ENCODE data around the gene BCAP31. TPM values are rescaled to one million over a fixed set of nuclear protein-coding genes. Genes with fewer than 3 reads are reported as not detected.
"Not testable (repeated sequence)": the region's sequence is repeated elsewhere in the genome, so short reads cannot be mapped to it uniquely, and the experiment has no call there.

The BCAP31 gene
- total and polyA plus RNA-seq, 4 donors: 101 to 130 (median 123) TPM

- no peak for ATAC-seq (ENCODE audit: low FRiP score)
- H3K27ac ChIP-seq (ENCODE audit: low read depth in 1 of 2, low read length in 2 of 2): no peak overlapping the region
- intact Hi-C loops (cut with DNase I): no loop called here
Observed at GRCh38 chrX:153731845-153732215, 7.6 kb upstream of the BCAP31 start.

DNA sequence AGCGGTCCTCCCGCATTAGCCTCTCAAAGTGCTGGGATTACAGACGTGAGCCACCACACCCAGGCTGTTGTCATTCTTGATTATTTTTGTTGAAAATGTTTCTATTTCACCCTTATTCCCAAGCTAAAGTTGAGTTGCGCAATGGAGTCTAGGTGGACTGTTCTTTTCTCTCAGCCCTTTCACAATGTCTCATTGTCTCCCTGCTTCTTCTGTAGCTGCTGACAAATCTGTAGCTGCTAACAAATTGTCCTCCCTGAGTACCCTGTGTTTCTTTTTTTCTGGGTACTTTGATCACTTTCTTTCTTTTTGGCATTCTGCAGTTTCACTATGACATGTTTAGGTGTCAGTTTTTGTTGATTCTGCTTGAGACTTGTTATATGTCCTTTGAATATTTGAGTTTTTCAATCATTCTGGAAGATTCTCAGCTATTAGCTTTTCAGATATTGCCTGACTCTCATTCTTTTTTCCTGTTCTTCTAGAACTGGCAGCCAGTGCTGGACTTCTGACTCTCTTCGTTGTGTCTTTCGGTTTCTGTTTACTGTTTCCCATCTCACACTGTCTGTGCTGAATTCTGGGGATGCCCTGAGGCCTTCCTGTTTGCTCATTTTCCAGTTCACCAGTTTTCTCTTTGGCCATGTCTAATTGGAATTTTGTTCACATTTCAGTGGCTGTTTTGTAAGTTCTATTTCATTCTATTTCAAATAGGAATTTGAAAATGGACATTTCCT is 7.1 kb upstream of the BCAP31 start:
- H3K4me1 ChIP-seq (ENCODE audit: control insufficient read depth in 1 of 2, insufficient read depth in 2 of 2, low read length in 2 of 2): no peaks in the 10 kb centered on the region
- H3K9me3 ChIP-seq (ENCODE audit: control insufficient read depth, low read length): no peaks in the 10 kb centered on the region
- intact Hi-C loops (cut with DNase I): no loop called here
- no peaks in the 10 kb centered on the region for H3K27me3 ChIP-seq (ENCODE audit: control insufficient read depth in 1 of 2, insufficient read depth in 2 of 2, low read length in 1 of 2)
- ATAC-seq (ENCODE audit: low FRiP score): no peak
- peak in 1 of 2 donors; percentile 22 for DNase-seq
- H3K36me3 ChIP-seq (ENCODE audit: control insufficient read depth in 1 of 2, insufficient read depth in 2 of 2, low read length in 1 of 2): no peaks in the 10 kb centered on the region
- 91% methylated on average over 6 of the region's 6 CpGs for WGBS, 2 donors
- H3K4me3 ChIP-seq (ENCODE audit: low read length in 2 of 2): no peak overlapping the region
- no peak overlapping the region for H3K27ac ChIP-seq (ENCODE audit: low read depth in 1 of 2, low read length in 2 of 2)

More at GRCh38 chrX:153731845-153732215, 7.6 kb upstream of the BCAP31 start:
- DNase-seq: no peak
- 97 to 98% methylated on average over 3 of the region's 3 CpGs for WGBS, 2 donors
- no peak overlapping the region for H3K4me3 ChIP-seq (ENCODE audit: low read length in 2 of 2)
- H3K36me3 ChIP-seq (ENCODE audit: control insufficient read depth in 1 of 2, insufficient read depth in 2 of 2, low read length in 1 of 2): no peaks in the 10 kb centered on the region
- H3K4me1 ChIP-seq (ENCODE audit: control insufficient read depth in 1 of 2, insufficient read depth in 2 of 2, low read length in 2 of 2): no peaks in the 10 kb centered on the region
- H3K27me3 ChIP-seq (ENCODE audit: control insufficient read depth in 1 of 2, insufficient read depth in 2 of 2, low read length in 1 of 2): no peaks in the 10 kb centered on the region
- no peaks in the 10 kb centered on the region for H3K9me3 ChIP-seq (ENCODE audit: control insufficient read depth, low read length)

DNA sequence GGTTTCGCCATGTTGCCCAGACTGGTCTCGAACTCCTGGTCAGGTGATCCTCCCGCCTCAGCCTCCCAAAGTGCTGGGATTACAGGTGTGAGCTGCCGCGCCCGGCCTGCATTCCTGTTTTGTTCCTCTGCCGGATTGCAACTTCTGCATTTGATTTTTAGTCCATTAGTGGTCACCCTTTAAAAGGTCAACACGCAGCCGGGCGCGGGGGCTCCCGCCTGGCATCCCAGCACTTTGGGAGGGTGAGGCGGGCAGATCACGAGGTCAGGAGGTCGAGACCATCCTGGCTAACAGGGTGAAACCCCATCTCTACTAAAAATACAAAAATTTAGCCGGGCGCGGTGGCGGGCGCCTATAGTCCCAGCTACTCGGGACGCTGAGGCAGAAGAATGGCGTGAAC is 5.9 kb upstream of the BCAP31 start:
- ATAC-seq (ENCODE audit: low FRiP score); H3K27ac ChIP-seq (ENCODE audit: low read depth in 1 of 2, low read length in 2 of 2); H3K27me3 ChIP-seq (ENCODE audit: control insufficient read depth in 1 of 2, insufficient read depth in 2 of 2, low read length in 1 of 2); H3K4me1 ChIP-seq (ENCODE audit: control insufficient read depth in 1 of 2, insufficient read depth in 2 of 2, low read length in 2 of 2); H3K36me3 ChIP-seq (ENCODE audit: control insufficient read depth in 1 of 2, insufficient read depth in 2 of 2, low read length in 1 of 2); intact Hi-C loops (cut with DNase I); H3K4me3 ChIP-seq (ENCODE audit: low read length in 2 of 2); H3K9me3 ChIP-seq (ENCODE audit: control insufficient read depth, low read length): not testable (repeated sequence)
- peak in 1 of 2 donors; percentile 54 for DNase-seq
- 93 to 96% methylated on average over 23 of the region's 23 CpGs for WGBS, 2 donors

DNA sequence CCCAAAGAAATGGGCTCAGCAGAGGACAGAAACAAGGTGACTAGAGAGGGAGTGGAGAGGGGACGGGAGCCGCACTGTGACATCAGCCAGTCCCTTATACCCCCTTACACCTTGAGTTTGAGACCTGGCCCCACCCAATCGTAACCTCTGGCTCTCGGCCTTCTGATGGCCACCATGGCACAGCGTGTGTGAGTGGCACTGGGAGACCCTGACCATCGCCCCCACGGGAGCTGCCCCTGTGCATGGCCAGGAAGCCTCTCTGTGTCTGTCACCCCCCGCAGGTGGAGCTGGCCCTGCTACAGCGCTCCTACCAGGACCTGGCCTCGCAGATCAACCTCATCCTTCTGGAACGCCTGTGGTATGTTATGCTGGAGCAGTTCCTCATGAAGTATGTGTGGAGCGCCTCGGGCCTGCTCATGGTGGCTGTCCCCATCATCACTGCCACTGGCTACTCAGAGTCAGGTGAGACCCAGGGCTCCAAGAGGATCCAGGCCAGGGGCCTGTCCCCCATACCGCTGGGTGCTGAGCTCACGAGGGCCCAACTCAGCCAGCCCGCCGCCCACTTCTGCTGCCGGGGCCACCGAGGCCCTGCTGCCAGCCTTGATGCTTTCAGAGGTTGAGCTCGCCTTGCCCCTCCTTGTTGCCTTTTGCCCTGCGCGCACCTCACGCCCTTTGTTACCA is 4.9 kb upstream of the BCAP31 start:
- H3K27ac ChIP-seq (ENCODE audit: low read depth in 1 of 2, low read length in 2 of 2): no peak overlapping the region
- peak in 1 of 2 donors; percentile 68 for DNase-seq
- no peaks in the 10 kb centered on the region for H3K9me3 ChIP-seq (ENCODE audit: control insufficient read depth, low read length)
- no peaks in the 10 kb centered on the region for H3K36me3 ChIP-seq (ENCODE audit: control insufficient read depth in 1 of 2, insufficient read depth in 2 of 2, low read length in 1 of 2)
- no peaks in the 10 kb centered on the region for H3K4me1 ChIP-seq (ENCODE audit: control insufficient read depth in 1 of 2, insufficient read depth in 2 of 2, low read length in 2 of 2)
- intact Hi-C loops (cut with DNase I): no loop called here
- H3K27me3 ChIP-seq (ENCODE audit: control insufficient read depth in 1 of 2, insufficient read depth in 2 of 2, low read length in 1 of 2): no peaks in the 10 kb centered on the region
- no peak for ATAC-seq (ENCODE audit: low FRiP score)
- no peak overlapping the region for H3K4me3 ChIP-seq (ENCODE audit: low read length in 2 of 2)
- WGBS, 2 donors: 87 to 96% methylated on average over 20 to 23 of the region's 23 CpGs

DNA sequence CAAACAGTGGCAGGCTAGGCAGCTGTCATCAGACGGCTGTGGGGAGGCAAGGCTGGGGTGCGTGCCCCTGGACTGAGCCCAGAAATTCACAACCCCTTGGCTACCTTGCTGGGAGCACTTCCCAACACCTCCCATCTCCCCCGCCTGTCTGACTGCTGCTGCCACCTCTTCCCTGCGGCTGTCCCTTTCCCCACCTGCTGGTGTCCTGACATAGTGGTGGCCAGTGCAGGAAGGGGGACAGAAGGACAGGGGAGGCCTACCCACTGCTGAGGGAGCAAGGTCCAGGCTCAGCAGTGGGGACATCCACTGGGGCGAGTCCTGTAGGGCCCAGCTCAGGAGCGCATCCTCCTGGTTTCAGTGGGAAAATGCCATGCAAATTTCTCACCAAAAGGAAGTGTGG is 3.9 kb upstream of the BCAP31 start:
- DNase-seq: no peak
- ATAC-seq (ENCODE audit: low FRiP score): no peak
- Histone ChIP-seq H3K27me3 (ENCODE audit: control insufficient read depth in 1 of 2, insufficient read depth in 2 of 2, low read length in 1 of 2) (no peaks in the 10 kb centered on the region), H3K27ac (ENCODE audit: low read depth in 1 of 2, low read length in 2 of 2) (no peak overlapping the region), H3K4me1 (ENCODE audit: control insufficient read depth in 1 of 2, insufficient read depth in 2 of 2, low read length in 2 of 2) (no peaks in the 10 kb centered on the region), H3K4me3 (ENCODE audit: low read length in 2 of 2) (no peak overlapping the region), H3K36me3 (ENCODE audit: control insufficient read depth in 1 of 2, insufficient read depth in 2 of 2, low read length in 1 of 2) (no peaks in the 10 kb centered on the region), H3K9me3 (ENCODE audit: control insufficient read depth, low read length) (no peaks in the 10 kb centered on the region)
- 73 to 87% methylated on average over 6 of the region's 6 CpGs for WGBS, 2 donors
- intact Hi-C loops (cut with DNase I): no loop called here

DNA sequence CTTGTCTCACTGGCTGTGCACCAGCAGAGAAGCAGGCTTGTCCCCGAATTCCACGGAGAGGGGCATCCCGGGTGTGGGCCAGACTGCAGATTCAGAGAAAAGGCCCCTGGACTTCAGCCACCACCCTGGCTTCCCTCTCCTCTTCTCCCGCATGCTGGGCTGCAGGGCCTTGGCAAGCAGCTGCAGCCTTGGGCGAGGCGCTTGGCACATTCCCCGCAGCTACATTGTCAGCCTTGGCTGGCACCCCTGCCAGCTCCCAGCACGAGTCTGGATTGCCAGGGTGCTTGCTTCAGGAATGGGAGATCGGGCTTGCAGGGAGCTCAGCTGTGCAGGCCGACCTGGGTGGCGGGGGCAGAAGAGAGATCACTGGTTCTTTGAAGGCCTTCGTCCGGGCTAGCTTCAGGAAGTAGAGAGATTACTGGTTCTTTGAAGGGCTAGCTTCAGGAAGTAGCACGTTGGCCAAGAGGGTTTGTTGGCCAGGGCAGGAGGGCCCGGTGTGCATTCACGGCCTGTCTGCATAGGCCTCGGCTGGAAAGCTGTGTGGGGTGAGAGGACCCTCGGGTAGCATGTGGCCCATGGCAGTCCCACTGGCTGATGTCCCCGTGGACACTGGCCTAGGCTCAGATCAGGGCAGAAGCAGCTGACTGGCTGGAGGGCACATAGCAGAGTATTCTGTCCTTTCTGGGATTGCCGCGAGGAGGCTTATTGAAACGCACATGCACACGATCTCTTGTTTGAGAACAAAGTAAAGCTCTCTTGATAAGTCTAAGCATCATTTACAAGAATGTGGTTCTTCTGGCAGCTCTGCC is 3.1 kb upstream of the BCAP31 start:
- Histone ChIP-seq H3K27ac (ENCODE audit: low read depth in 1 of 2, low read length in 2 of 2) (peak overlapping the region in 1 of 2 donors; percentile 76), H3K4me1 (ENCODE audit: control insufficient read depth in 1 of 2, insufficient read depth in 2 of 2, low read length in 2 of 2) (no peaks in the 10 kb centered on the region), H3K9me3 (ENCODE audit: control insufficient read depth, low read length) (no peaks in the 10 kb centered on the region), H3K4me3 (ENCODE audit: low read length in 2 of 2) (no peak overlapping the region), H3K27me3 (ENCODE audit: control insufficient read depth in 1 of 2, insufficient read depth in 2 of 2, low read length in 1 of 2) (no peaks in the 10 kb centered on the region), H3K36me3 (ENCODE audit: control insufficient read depth in 1 of 2, insufficient read depth in 2 of 2, low read length in 1 of 2) (no peaks in the 10 kb centered on the region)
- intact Hi-C loops (cut with DNase I): no loop called here
- peak; percentile 76 to 85 for DNase-seq
- WGBS, 2 donors: 12 to 37% methylated on average over 23 of the region's 23 CpGs
- peak; percentile 36 for ATAC-seq (ENCODE audit: low FRiP score)

DNA sequence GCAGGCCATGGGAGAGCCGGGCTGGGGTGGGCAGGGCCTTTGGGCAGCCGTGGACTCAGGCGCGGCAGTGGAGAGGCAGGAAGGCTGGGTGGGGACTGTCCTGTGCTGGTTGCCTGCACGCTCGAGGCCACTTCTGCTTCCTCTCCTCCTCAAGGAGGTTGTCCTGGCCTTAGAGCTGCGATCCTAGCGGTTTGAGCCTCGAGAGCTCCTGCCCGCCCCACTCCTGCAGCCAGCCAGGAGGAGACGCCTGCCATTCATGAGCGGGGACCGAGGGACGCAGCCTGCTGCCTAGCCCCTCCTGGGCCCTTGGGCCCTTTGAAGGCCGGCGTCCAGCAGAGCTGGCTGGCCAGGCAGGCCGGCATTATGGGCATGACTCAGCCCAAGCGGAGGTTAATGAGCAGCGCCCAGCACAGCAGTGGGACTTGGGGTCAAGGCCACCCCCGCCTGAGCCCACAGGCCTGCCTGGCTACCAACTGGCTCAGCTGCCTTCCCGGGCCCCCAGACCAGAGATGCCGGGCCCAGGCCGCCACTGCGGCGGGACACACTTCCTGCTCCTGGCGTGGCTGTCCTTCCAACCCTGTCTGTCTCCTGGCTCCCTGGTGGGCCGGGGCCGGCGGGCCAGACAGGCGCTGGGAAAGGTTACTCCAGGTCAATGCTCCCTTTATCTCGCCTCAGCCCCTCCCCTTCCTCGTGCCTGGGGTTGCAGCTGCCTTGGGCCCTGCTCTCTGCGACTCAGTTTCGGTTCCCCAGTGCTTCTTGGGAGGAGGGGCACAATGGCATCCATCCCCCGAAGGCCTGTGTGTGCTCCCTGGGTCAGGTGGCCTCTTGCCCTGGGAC is 2.3 kb upstream of the BCAP31 start:
- DNase-seq (peak; percentile 83 to 84), ATAC-seq (ENCODE audit: low FRiP score) (peak; percentile 39)
- no peaks in the 10 kb centered on the region for H3K36me3 ChIP-seq (ENCODE audit: control insufficient read depth in 1 of 2, insufficient read depth in 2 of 2, low read length in 1 of 2)
- H3K27ac ChIP-seq (ENCODE audit: low read depth in 1 of 2, low read length in 2 of 2): peak overlapping the region in 1 of 2 donors; percentile 76
- intact Hi-C loops (cut with DNase I): no loop called here
- no peaks in the 10 kb centered on the region for H3K9me3 ChIP-seq (ENCODE audit: control insufficient read depth, low read length)
- H3K4me1 ChIP-seq (ENCODE audit: control insufficient read depth in 1 of 2, insufficient read depth in 2 of 2, low read length in 2 of 2): no peaks in the 10 kb centered on the region
- no peak overlapping the region for H3K4me3 ChIP-seq (ENCODE audit: low read length in 2 of 2)
- 0 to 38% methylated on average over 33 to 35 of the region's 35 CpGs for WGBS, 2 donors
- H3K27me3 ChIP-seq (ENCODE audit: control insufficient read depth in 1 of 2, insufficient read depth in 2 of 2, low read length in 1 of 2): no peaks in the 10 kb centered on the region

- no peaks in the 10 kb centered on the region for H3K27me3 ChIP-seq (ENCODE audit: control insufficient read depth in 1 of 2, insufficient read depth in 2 of 2, low read length in 1 of 2)
- WGBS, 2 donors: 29 to 65% methylated on average over 34 to 35 of the region's 35 CpGs
- peak overlapping the region in 1 of 2 donors; percentile 76 for H3K27ac ChIP-seq (ENCODE audit: low read depth in 1 of 2, low read length in 2 of 2)
- H3K4me3 ChIP-seq (ENCODE audit: low read length in 2 of 2): no peak overlapping the region
- intact Hi-C loops (cut with DNase I): no loop called here
- no peaks in the 10 kb centered on the region for H3K9me3 ChIP-seq (ENCODE audit: control insufficient read depth, low read length)
- DNase-seq: peak in 1 of 2 donors; percentile 84
- ATAC-seq (ENCODE audit: low FRiP score): no peak
- H3K36me3 ChIP-seq (ENCODE audit: control insufficient read depth in 1 of 2, insufficient read depth in 2 of 2, low read length in 1 of 2): no peaks in the 10 kb centered on the region
- H3K4me1 ChIP-seq (ENCODE audit: control insufficient read depth in 1 of 2, insufficient read depth in 2 of 2, low read length in 2 of 2): no peaks in the 10 kb centered on the region
Observed at GRCh38 chrX:153725832-153726285, 1.7 kb upstream of the BCAP31 start.

Measured in aorta (tissue), 5 donors.